Right lobe of liver (tissue), 4 donors: ENCODE measurements around the gene LEMD1.

Experiments
- POLR2A ChIP-seq: fragments of 450-650 bp; IDR thresholded peaks from one replicate; pipeline ENCODE4 v1.6.1; 2017; ENCODE audit warnings: antibody characterized with exemption, mild to moderate bottlenecking
- TF ChIP-seq, protein P1 (sequence below), 4 donors: fragments of 200-600 bp in 3 of 4; fragments of 450-650 bp in 1 of 4; IDR thresholded peaks; one replicate each; pipeline versions ENCODE4 v1.5.1 to v1.8.0; 2016 to 2022; ENCODE audit warnings: antibody characterized with exemption in 4 of 4, mild to moderate bottlenecking in 2 of 4
- donor health status: DM: no; HTN: no; CAD: no.
- donor health status: DM: no; HTN: no; CAD: no.
- donor health status: DM: no; HTN: yes; CAD: no.

DNA sequence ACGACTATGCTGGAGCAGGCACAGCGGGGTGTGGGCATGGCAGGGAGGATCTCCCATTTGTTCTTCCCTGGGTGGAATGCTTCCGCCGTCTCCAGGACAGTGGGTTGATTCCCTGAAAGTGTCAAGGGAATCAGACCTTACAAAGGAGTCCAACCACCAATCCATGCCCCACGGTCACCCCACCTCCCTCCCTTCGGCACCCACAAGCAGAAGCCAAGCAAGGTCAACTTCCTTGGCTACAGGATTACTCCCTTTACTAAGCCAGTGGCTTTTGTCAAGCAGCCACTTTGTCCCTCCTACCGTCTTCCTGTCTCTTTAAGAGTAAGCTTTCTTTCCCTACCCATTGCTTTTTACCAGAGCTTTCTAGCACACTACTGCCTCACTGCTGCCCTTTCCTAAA lies 84.4 kb downstream of the LEMD1 start:
- TF ChIP-seq, protein P1, sequence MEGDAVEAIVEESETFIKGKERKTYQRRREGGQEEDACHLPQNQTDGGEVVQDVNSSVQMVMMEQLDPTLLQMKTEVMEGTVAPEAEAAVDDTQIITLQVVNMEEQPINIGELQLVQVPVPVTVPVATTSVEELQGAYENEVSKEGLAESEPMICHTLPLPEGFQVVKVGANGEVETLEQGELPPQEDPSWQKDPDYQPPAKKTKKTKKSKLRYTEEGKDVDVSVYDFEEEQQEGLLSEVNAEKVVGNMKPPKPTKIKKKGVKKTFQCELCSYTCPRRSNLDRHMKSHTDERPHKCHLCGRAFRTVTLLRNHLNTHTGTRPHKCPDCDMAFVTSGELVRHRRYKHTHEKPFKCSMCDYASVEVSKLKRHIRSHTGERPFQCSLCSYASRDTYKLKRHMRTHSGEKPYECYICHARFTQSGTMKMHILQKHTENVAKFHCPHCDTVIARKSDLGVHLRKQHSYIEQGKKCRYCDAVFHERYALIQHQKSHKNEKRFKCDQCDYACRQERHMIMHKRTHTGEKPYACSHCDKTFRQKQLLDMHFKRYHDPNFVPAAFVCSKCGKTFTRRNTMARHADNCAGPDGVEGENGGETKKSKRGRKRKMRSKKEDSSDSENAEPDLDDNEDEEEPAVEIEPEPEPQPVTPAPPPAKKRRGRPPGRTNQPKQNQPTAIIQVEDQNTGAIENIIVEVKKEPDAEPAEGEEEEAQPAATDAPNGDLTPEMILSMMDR (IDR thresholded peaks at IDR 0.05), result no peak
- no peak for TF ChIP-seq POLR2A
